Measurements from ENCODE around the gene RER1. TPM values are rescaled to one million over a fixed set of nuclear protein-coding genes. Genes with fewer than 3 reads are reported as not detected.

The RER1 gene
- total and polyA plus RNA-seq, 9 donors, result 51.0 to 224 (median 99.0) TPM

DNA sequence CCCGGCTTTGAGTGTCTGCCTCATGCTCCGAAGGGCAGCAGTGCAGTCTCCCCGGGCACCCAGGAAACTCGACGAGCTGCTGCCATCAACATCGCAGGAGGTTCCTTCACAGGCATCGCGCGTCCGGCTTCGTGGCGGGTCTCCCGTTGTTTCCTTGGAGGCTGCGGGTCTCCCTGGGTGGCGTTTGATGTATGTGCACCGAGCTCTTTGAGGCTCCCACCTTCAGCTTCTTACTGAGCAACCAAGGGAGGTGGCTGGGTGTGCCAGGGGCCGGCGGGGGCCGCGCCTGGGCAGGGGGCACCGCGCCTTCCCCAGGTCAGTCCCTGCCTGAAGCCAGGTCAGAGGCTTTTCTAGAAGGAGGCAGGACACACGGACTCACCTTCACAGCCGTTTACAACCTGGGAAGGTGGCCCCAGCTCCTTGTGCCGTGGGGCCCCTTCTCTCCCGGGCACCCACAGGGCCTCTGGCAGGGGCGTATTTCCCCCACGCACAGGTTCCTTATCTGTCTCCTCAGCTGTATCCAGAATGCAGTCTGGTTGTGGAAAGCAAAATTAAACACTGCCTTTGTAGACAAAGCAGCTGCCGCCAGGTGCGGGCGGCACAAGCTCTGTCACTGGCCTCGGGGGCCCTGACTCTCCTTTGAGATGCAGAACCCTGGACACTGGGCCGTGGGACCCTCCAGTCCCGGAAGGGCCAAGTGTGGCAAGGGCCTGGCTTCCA is 42.5 kb downstream of the RER1 start:
- H3K9me3 ChIP-seq, result peaks cover 0 to 10% of the 10 kb centered on the region in 2 donors
- no peaks in the 10 kb centered on the region for H3K27me3 ChIP-seq
- DNase-seq, result no peak
- 17 to 47% (median 37%) methylated on average over 16 to 34 of the region's 34 CpGs for WGBS, 3 donors
- no peaks in the 10 kb centered on the region for H3K4me1 ChIP-seq (ENCODE audit: insufficient read depth)
- no peak overlapping the region for H3K27ac ChIP-seq
- H3K4me3 ChIP-seq, result no peak overlapping the region
- no peaks in the 10 kb centered on the region for H3K36me3 ChIP-seq
- intact Hi-C loops (cut with DNase I), result no loop called here
- TF ChIP-seq EP300 (IDR thresholded peaks at IDR 0.05), result no peak
- no peak for TF ChIP-seq POLR2A (IDR thresholded peaks at IDR 0.05)
- TF ChIP-seq, protein P1, sequence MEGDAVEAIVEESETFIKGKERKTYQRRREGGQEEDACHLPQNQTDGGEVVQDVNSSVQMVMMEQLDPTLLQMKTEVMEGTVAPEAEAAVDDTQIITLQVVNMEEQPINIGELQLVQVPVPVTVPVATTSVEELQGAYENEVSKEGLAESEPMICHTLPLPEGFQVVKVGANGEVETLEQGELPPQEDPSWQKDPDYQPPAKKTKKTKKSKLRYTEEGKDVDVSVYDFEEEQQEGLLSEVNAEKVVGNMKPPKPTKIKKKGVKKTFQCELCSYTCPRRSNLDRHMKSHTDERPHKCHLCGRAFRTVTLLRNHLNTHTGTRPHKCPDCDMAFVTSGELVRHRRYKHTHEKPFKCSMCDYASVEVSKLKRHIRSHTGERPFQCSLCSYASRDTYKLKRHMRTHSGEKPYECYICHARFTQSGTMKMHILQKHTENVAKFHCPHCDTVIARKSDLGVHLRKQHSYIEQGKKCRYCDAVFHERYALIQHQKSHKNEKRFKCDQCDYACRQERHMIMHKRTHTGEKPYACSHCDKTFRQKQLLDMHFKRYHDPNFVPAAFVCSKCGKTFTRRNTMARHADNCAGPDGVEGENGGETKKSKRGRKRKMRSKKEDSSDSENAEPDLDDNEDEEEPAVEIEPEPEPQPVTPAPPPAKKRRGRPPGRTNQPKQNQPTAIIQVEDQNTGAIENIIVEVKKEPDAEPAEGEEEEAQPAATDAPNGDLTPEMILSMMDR (IDR thresholded peaks at IDR 0.05), result no peak

DNA sequence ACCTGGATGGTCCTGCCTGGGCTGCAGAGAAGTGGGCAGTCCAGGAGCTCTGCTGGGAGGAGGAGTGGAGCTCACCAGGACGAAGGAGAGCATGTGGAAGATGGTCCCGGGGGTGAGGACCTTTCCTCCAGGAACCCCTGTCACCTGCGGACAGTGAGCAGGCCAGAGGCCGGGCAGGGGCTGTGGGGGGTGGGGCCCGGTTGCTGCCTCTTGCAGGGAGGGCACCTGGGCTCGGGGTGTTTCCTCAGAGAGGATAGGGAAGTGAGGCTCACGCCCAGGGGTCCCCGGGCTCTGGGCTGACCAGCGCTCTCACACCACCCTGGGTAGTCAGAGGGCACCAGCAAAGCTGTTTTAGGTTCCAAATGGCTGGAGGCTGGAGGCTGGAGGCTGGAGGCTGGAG is 43.5 kb downstream of the RER1 start:
- DNase-seq, result no peak
- Histone ChIP-seq H3K27ac (no peak overlapping the region), H3K9me3 (peaks cover 0 to 2% of the 10 kb centered on the region in 2 donors), H3K36me3 (no peaks in the 10 kb centered on the region), H3K4me3 (no peak overlapping the region), H3K27me3 (no peaks in the 10 kb centered on the region), H3K4me1 (ENCODE audit: insufficient read depth) (no peaks in the 10 kb centered on the region)
- no peak for TF ChIP-seq EP300 (IDR thresholded peaks at IDR 0.05)
- TF ChIP-seq, protein P1 (IDR thresholded peaks at IDR 0.05), result no peak
- TF ChIP-seq POLR2A (IDR thresholded peaks at IDR 0.05), result no peak
- WGBS, 3 donors, result 53 to 72% (median 66%) methylated on average over 9 of the region's 9 CpGs
- intact Hi-C loops (cut with DNase I), result no loop called here

DNA sequence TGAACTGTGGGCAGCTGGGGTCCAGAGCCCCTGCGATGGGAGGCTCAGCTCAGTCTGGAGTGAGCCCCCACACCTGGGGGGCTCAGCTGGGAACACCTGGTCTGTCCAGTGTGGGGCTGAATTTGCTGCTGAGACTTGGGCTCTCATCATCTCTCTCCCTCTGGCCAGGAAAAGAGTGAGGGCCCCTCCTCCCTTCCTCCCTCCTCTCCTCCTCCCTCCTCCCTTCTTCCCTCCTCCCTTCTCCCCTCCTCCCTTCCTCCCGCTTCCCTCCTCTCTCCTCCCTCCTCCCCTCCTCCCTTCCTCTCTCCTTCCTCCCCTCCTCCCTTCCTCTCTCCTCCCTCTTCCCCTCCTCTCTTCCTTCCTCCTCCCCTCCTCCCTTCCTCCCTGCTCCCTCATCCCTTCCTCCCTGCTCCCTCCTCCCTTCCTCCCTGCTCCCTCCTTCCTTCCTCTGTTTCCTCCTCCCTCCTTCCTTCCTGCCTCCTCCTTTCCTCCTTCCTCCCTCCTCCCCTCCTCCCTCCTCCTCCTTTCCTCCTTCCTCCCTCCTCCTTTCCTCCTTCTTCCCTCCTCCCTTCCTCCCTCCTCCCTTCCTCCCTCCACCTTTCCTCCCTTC is 44.2 kb downstream of the RER1 start:
- WGBS, 3 donors, result 18 to 22% (median 20%) methylated on average over 2 of the region's 2 CpGs
- TF ChIP-seq EP300 (IDR thresholded peaks at IDR 0.05) (no peak), POLR2A (IDR thresholded peaks at IDR 0.05) (no peak)
- TF ChIP-seq, protein P1 (IDR thresholded peaks at IDR 0.05), result no peak
- DNase-seq, result no peak
- intact Hi-C loops (cut with DNase I), result no loop called here
- Histone ChIP-seq H3K4me3 (no peak overlapping the region), H3K36me3 (no peaks in the 10 kb centered on the region), H3K4me1 (ENCODE audit: insufficient read depth) (no peaks in the 10 kb centered on the region), H3K27me3 (no peaks in the 10 kb centered on the region), H3K9me3 (no peaks in the 10 kb centered on the region), H3K27ac (no peak overlapping the region)

DNA sequence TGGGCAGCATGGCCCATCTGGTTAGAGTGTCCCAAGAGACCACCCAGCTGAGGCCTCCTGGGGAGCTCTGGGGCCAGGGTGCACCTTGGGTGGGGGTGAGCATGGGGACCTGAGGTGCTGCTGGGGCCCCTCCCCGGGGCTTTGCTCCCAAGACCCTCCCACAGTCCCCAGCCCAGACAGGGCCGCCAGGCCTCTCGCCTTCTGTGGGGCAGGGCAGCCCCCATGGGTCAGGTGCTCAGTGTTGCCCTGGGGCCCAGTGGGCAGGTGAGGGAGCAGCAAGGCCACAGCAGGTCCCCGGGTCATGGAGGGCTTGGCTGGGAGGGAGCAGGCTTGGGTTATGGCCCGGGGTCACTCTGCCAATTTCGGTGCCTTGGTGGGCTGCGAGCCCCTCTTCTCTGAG is 45.2 kb downstream of the RER1 start:
- Histone ChIP-seq H3K4me1 (ENCODE audit: insufficient read depth) (no peaks in the 10 kb centered on the region), H3K27me3 (no peaks in the 10 kb centered on the region), H3K27ac (no peak overlapping the region), H3K36me3 (no peaks in the 10 kb centered on the region), H3K9me3 (no peaks in the 10 kb centered on the region), H3K4me3 (no peak overlapping the region)
- WGBS, 3 donors, result 68 to 83% (median 71%) methylated on average over 4 to 7 of the region's 7 CpGs
- TF ChIP-seq EP300 (IDR thresholded peaks at IDR 0.05) (no peak), POLR2A (IDR thresholded peaks at IDR 0.05) (no peak)
- TF ChIP-seq, protein P1 (IDR thresholded peaks at IDR 0.05), result no peak
- no peak for DNase-seq
- intact Hi-C loops (cut with DNase I), result no loop called here
